ENCODE data around the gene CDIPT. TPM values are rescaled to one million over a fixed set of nuclear protein-coding genes. Genes with fewer than 3 reads are reported as not detected.
A peak's percentile ranks its signal among the peaks of the same experiment; 100 is the strongest.

The CDIPT gene
- total RNA-seq, 1 experiment from 2014 or later, result 58.3 TPM

DNA sequence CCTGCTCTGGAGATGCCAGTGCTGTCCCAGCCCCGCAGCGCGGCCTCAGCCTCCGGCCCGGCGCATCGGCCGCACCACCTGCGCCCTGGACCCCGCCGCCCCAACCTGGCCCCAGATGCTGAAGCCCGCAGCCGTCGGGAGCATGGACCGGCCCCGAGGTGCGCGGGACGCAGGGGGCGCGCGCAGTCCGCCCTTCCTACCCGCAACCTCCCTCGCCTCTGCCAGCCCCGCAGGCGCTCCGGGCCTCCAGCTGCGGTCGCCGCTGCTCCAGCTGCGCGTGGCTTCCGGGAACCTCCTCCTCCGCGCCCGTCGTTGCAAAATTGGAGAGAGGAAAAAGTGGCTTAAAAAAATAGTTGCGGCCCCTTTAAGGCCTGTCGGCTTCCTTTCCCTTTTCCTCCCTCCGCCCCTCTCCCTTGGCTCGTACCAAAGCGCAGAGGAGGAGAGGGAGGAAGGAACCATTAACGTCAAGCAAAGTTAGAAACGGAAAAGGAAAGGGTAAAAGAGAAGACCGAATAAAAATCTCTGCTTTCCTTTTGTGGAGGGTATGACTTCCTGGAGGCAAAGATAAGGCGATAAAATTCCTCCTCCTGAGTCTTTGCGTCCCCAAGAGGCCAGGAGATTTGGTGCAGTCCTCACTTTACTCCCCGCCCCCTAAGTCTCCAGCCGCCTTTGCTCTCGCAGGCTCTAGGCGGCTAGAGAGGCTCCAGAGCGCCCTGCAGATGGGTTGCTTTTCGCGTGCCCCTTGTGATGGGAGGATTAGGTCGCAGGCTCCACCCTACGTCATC is at the start of gene CDIPT (continued):
- TF ChIP-seq, protein P1, sequence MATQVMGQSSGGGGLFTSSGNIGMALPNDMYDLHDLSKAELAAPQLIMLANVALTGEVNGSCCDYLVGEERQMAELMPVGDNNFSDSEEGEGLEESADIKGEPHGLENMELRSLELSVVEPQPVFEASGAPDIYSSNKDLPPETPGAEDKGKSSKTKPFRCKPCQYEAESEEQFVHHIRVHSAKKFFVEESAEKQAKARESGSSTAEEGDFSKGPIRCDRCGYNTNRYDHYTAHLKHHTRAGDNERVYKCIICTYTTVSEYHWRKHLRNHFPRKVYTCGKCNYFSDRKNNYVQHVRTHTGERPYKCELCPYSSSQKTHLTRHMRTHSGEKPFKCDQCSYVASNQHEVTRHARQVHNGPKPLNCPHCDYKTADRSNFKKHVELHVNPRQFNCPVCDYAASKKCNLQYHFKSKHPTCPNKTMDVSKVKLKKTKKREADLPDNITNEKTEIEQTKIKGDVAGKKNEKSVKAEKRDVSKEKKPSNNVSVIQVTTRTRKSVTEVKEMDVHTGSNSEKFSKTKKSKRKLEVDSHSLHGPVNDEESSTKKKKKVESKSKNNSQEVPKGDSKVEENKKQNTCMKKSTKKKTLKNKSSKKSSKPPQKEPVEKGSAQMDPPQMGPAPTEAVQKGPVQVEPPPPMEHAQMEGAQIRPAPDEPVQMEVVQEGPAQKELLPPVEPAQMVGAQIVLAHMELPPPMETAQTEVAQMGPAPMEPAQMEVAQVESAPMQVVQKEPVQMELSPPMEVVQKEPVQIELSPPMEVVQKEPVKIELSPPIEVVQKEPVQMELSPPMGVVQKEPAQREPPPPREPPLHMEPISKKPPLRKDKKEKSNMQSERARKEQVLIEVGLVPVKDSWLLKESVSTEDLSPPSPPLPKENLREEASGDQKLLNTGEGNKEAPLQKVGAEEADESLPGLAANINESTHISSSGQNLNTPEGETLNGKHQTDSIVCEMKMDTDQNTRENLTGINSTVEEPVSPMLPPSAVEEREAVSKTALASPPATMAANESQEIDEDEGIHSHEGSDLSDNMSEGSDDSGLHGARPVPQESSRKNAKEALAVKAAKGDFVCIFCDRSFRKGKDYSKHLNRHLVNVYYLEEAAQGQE (IDR thresholded peaks at IDR 0.05; ENCODE audit: low read depth), result no peak
- peak; percentile 52 for TF ChIP-seq POLR2A (IDR thresholded peaks at IDR 0.05; ENCODE audit: borderline replicate concordance, extremely low read depth, insufficient read depth, insufficient read length)
- peak; percentile 77 for TF ChIP-seq POLR2AphosphoS5 (IDR thresholded peaks at IDR 0.05; ENCODE audit: low read depth, low read length)
- TF ChIP-seq, protein P2, sequence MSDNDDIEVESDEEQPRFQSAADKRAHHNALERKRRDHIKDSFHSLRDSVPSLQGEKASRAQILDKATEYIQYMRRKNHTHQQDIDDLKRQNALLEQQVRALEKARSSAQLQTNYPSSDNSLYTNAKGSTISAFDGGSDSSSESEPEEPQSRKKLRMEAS (IDR thresholded peaks at IDR 0.05), result peak; percentile 85
- peak; percentile 80 for TF ChIP-seq JUND (IDR thresholded peaks at IDR 0.05)
- no peak; the same call in 1 of the 2 replicates for TF ChIP-seq SRF (IDR thresholded peaks at IDR 0.05; ENCODE audit: low read depth)
- TF ChIP-seq CEBPB (IDR thresholded peaks at IDR 0.05; ENCODE audit: low read depth), result no peak

DNA sequence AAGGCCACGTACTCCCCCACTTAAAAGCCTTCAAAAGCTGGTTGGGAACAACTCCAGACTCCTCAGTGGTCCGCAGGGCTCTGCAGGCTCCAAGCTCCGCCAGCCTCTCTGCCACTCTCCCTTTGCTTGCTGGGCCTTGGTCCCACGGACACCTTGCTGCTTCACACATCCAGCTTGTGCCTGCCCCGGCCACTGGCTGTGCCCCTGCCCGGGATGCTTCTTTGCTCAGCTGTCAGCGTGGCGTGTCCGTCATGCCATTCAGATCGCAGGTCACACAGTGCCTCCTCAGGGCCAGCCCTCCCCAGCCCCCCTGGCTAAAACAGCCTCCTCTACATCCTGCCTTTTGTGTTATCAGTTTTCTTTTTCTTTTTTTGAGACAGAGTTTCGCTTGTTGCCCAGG is 49.1 kb upstream of the CDIPT start:
- H3K4me1 ChIP-seq (ENCODE audit: control insufficient read depth in 1 of 2, insufficient read depth in 2 of 2, low read length in 2 of 2), result no peaks in the 10 kb centered on the region
- H3K9ac ChIP-seq (ENCODE audit: low read length), result no peak overlapping the region
- RAD21 ChIA-PET (ENCODE audit: low non-redundant PET in 1 of 2, low total read pairs in 2 of 2, uncharacterized antibody in 2 of 2, unreplicated experiment in 2 of 2), result no interaction called here
- H4K20me1 ChIP-seq (ENCODE audit: insufficient read depth), result no peaks in the 10 kb centered on the region
- POLR2A ChIA-PET, result interaction anchor here (0.6 kb wide), 1 partner anchor 210 kb away, joined by 6 read pairs; no protein-coding TSS in a partner anchor
- CTCF ChIA-PET, result no interaction called here
- ATAC-seq, result 0 out of 2 replicates have a peak, but pooled peaks have one; percentile 7
- H3K27ac ChIP-seq (ENCODE audit: low read depth, low read length), result no peak overlapping the region
- no peak overlapping the region for H3K4me3 ChIP-seq (replicated peaks in 1 of 2; ENCODE audit: low read depth in 1 of 2, low read length in 2 of 2)
- H3K36me3 ChIP-seq (ENCODE audit: control insufficient read depth in 1 of 2, insufficient read depth in 2 of 2, low read length in 2 of 2), result peaks cover 0 to 3% of the 10 kb centered on the region in 2 experiments; a peak in 3 of 4 replicates
- no TSS peak for BruUV-seq (replicated peaks)
- no peak overlapping the region for H3K4me2 ChIP-seq (ENCODE audit: low read length)
- no peak for DNase-seq (ENCODE audit: low read depth, low spot score)
- intact Hi-C loops (cut with micrococcal nuclease), result no loop called here
- H3K27me3 ChIP-seq (ENCODE audit: insufficient read depth, low read length), result no peaks in the 10 kb centered on the region
- H2AFZ ChIP-seq (ENCODE audit: low read depth, low read length, poor library complexity, severe bottlenecking), result no peak overlapping the region
- no peaks in the 10 kb centered on the region for H3K79me2 ChIP-seq (ENCODE audit: insufficient read depth, low read length)
- no peaks in the 10 kb centered on the region for H3K9me2 ChIP-seq (ENCODE audit: insufficient read depth)
- H3K9me3 ChIP-seq (ENCODE audit: control insufficient read depth in 1 of 2, insufficient read depth in 1 of 2, low read depth in 1 of 2, low read length in 2 of 2), result no peaks in the 10 kb centered on the region
- TF ChIP-seq ELF1 (IDR thresholded peaks at IDR 0.05; ENCODE audit: borderline replicate concordance, low read depth) (no peak), FOSL1 (IDR thresholded peaks at IDR 0.05; ENCODE audit: low read depth) (no peak), YY1 (IDR thresholded peaks at IDR 0.05; ENCODE audit: extremely low read depth, insufficient replicate concordance, low read depth, low read length) (no peak), RAD21 (IDR thresholded peaks at IDR 0.05; ENCODE audit: low read depth) (no peak), EZH2 (IDR thresholded peaks at IDR 0.05) (no peak), ZNF274 (IDR thresholded peaks at IDR 0.05; ENCODE audit: low read depth, low read length) (no peak)
- TF ChIP-seq, protein P2 (IDR thresholded peaks at IDR 0.05), result no peak
- TF ChIP-seq, protein P3, sequence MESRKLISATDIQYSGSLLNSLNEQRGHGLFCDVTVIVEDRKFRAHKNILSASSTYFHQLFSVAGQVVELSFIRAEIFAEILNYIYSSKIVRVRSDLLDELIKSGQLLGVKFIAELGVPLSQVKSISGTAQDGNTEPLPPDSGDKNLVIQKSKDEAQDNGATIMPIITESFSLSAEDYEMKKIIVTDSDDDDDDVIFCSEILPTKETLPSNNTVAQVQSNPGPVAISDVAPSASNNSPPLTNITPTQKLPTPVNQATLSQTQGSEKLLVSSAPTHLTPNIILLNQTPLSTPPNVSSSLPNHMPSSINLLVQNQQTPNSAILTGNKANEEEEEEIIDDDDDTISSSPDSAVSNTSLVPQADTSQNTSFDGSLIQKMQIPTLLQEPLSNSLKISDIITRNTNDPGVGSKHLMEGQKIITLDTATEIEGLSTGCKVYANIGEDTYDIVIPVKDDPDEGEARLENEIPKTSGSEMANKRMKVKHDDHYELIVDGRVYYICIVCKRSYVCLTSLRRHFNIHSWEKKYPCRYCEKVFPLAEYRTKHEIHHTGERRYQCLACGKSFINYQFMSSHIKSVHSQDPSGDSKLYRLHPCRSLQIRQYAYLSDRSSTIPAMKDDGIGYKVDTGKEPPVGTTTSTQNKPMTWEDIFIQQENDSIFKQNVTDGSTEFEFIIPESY (IDR thresholded peaks at IDR 0.05; ENCODE audit: extremely low read depth, insufficient replicate concordance, low read length), result no peak
- TF ChIP-seq, protein P1 (IDR thresholded peaks at IDR 0.05; ENCODE audit: low read depth), result no peak

Measured in HCT116 (cell line).